H1 (cell line): ENCODE results near the gene MACROD2. TPM values are rescaled to one million over a fixed set of nuclear protein-coding genes. Genes with fewer than 3 reads are reported as not detected.

Experiments
- ASH2L ChIP-seq: fragments of 200-600, 300-600 bp; sonication (generic); IDR thresholded peaks from one replicate; pipeline ENCODE4 v1.7.1; 2017; ENCODE audit warnings: low read length
- RFX5 ChIP-seq: IDR thresholded peaks from 2 replicates; pipeline ENCODE4 v1.6.1; 2011; ENCODE audit warnings: low read depth, low read length, improper control_type of control experiment, borderline replicate concordance
- SRF ChIP-seq: IDR thresholded peaks from 2 replicates; pipeline ENCODE4 v1.6.1; 2011; ENCODE audit warnings: mild to moderate bottlenecking, low read depth, low read length, moderate library complexity
- polyA plus RNA-seq, 7 experiments: library from polyadenylated mRNA; depleted of rRNA in 3 of 7; stranded (reverse) in 5 of 7; unstranded in 2 of 7; fragments of >200 nt in 5 of 7; fragments of 200-250 nt in 2 of 7; gene quantifications; 1 replicate in 5 of 7; 2 replicates in 1 of 7; 4 replicates in 1 of 7; pipeline versions ENCODE4 v1.2.1 to v1.2.3, GENCODE V29; 2011 to 2013; ENCODE audit warnings: missing spikeins in 2 of 7, mixed read lengths in 2 of 7
- total RNA-seq: library from RNA; stranded (reverse); fragmentation: NEBNext Ultra II Directional; extraction: Animal tissue kit (Norgen Biotek cat#: 25700); gene quantifications from 2 replicates; pipeline ENCODE4 v1.2.1, GENCODE V29; 2021

Gene MACROD2
- total and polyA plus RNA-seq, 2 of the 8 experiments (the other 6 are each of a cell fraction or from before 2014, with no cell fraction given), result 0.70 to 3.9 TPM

DNA sequence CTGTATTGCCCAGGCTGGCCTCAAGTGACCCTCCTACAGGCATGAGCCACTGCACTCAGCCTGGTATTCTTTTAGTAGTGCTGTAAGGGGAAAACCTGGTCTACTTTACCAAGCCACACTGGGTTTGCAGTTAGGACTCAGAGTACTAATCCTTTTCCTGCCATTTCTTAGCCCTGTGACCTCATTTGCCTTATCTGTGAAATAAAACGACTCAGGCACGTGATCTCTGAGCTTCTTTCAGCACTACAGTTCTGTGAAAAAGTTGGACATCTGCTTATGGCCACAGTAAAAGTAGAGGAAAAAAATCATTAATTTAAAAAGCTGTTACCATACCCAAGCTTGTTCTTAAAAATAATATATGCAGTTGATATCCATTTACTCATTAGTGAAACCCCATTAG is 1570.5 kb downstream of the MACROD2 start (continued):
- no peak for TF ChIP-seq SRF
- TF ChIP-seq RFX5, result no peak
- no peak for TF ChIP-seq ASH2L
